HG02884 (cell line): Measurements from ENCODE around the gene CACNA2D3.
"Not testable (repeated sequence)": the region's sequence is repeated elsewhere in the genome, so short reads cannot be mapped to it uniquely, and the experiment has no call there.

Experiments used
- ATAC-seq: cut with Tn5 transposase; IDR thresholded peaks from one replicate; pipeline ENCODE4 v1.9.1; 2021; ENCODE audit warnings: mild to moderate bottlenecking, moderate library complexity; ENCODE audit not compliant: unreplicated experiment

CACNA2D3 gene

GRCh38 chr3:54608041-54608440 lies 485.7 kb downstream of the CACNA2D3 start:
- no peak for ATAC-seq

- ATAC-seq: no peak
Observed at GRCh38 chr3:54619053-54619452, 496.7 kb downstream of the CACNA2D3 start.

- no peak for ATAC-seq
Observed at GRCh38 chr3:54619531-54619930, 497.2 kb downstream of the CACNA2D3 start.

GRCh38 chr3:54621184-54621583 lies 498.8 kb downstream of the CACNA2D3 start:
- ATAC-seq: no peak

- no peak for ATAC-seq
Observed at GRCh38 chr3:54622678-54623077, 500.3 kb downstream of the CACNA2D3 start.

- no peak for ATAC-seq
Observed at GRCh38 chr3:54625805-54626787, 503.7 kb downstream of the CACNA2D3 start.

GRCh38 chr3:54628888-54629441 lies 506.6 kb downstream of the CACNA2D3 start:
- ATAC-seq: no peak

- no peak for ATAC-seq
Observed at GRCh38 chr3:54630101-54630623, 507.8 kb downstream of the CACNA2D3 start.

GRCh38 chr3:54631001-54631400 lies 508.6 kb downstream of the CACNA2D3 start:
- not testable (repeated sequence) for ATAC-seq

- ATAC-seq: no peak
Observed at GRCh38 chr3:54631516-54632325, 509.4 kb downstream of the CACNA2D3 start.

GRCh38 chr3:54632326-54632665 lies 509.9 kb downstream of the CACNA2D3 start:
- ATAC-seq: no peak

- no peak for ATAC-seq
Observed at GRCh38 chr3:54632834-54633233, 510.5 kb downstream of the CACNA2D3 start.

GRCh38 chr3:54633444-54634121 lies 511.2 kb downstream of the CACNA2D3 start:
- ATAC-seq: no peak

GRCh38 chr3:54634122-54634469 lies 511.7 kb downstream of the CACNA2D3 start:
- ATAC-seq: no peak

- not testable (repeated sequence) for ATAC-seq
Observed at GRCh38 chr3:54639790-54640372, 517.5 kb downstream of the CACNA2D3 start.

- no peak for ATAC-seq
Observed at GRCh38 chr3:54641226-54642014, 519.1 kb downstream of the CACNA2D3 start.

- no peak for ATAC-seq
Observed at GRCh38 chr3:54642147-54642546, 519.8 kb downstream of the CACNA2D3 start.

- ATAC-seq: no peak
Observed at GRCh38 chr3:54647721-54648120, 525.4 kb downstream of the CACNA2D3 start.

GRCh38 chr3:54649551-54649950 lies 527.2 kb downstream of the CACNA2D3 start:
- no peak for ATAC-seq
